Left colon (tissue), 2 donors: ENCODE data around the gene USP8. TPM values are rescaled to one million over a fixed set of nuclear protein-coding genes. Genes with fewer than 3 reads are reported as not detected.
"Not testable (repeated sequence)": the region's sequence is repeated elsewhere in the genome, so short reads cannot be mapped to it uniquely, and the experiment has no call there.

ENCODE experiments used
- ATAC-seq: fragments of 200-7000 bp; cut with Tn5 transposase; one replicate; pipeline ENCODE4 v1.9.1; 2020; ENCODE audit warnings: mild to moderate bottlenecking, moderate library complexity
- DNase-seq, 2 donors: peaks; one replicate each; pipeline ENCODE4 v3.0.0-alpha.2; 2020
- intact Hi-C, 2 donors: fragments of 100-400 bp; cut with DNase I in 1 of 2; cut with micrococcal nuclease in 1 of 2; formaldehyde crosslinking; loops; one replicate each; pipeline versions ENCODE4 v1.11.2 to v1.14.0; 2022; cut with DNase I, micrococcal nuclease
- total RNA-seq, 2 donors: library from RNA; stranded (reverse); fragmentation: NEBNext Ultra II Directional; extraction: Animal tissue kit (Norgen Biotek cat#: 25700); gene quantifications; one replicate each; pipeline ENCODE4 v1.2.1, GENCODE V29; 2021
- donor health status: DM: no; HTN: no; CAD: no.
- donor health status: DM: yes; HTN: yes; CAD: no.

The USP8 gene
- total RNA-seq, 2 donors from 2014 or later = 72.2 to 74.9 TPM

- DNase-seq (no peak), ATAC-seq (no peak)
- intact Hi-C loops = no loop called here
Observed at GRCh38 chr15:50432230-50432629, 8.0 kb downstream of the USP8 start.

DNA sequence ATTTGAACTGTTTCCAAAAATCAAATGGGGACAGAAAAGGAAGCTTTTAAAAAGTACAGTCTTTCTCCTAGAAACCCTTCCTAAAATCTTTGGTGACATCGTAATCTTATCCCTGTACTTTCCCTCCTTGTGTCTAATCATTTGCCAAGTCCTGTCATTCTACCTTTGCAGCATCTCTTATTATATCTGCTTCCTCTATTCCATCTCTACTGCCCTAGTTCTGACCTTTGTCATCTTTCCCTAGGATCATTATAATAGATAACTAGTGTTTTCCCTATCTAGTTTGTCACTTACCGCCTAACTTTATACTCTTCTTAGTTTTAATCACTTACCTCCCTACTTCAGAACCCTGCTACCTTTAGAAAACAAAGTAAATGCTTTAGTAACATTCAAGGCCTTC, 11.6 kb downstream of the USP8 start:
- DNase-seq (no peak), ATAC-seq (peak; percentile 78)
- intact Hi-C loops = no loop called here

DNA sequence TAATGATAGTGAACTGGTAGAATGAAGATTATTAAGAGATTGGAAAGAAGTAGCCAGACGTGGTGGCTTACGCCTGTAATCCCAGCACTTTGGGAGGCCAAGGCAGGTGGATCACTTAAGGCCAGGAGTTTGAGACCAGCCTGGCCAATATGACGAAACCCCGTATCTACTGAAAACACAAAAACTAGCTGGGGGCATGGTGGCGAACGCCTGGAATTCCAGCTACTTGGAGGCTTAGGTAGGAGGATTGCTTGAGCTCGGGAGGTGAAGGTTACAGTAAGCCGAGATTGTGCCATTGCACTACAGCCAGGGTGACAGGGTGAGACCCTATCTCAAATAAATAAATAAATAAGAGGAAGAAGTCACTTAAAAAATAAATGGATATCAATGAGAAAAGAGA, 14.0 kb downstream of the USP8 start:
- intact Hi-C loops = no loop called here
- DNase-seq (no peak), ATAC-seq (no peak)

DNA sequence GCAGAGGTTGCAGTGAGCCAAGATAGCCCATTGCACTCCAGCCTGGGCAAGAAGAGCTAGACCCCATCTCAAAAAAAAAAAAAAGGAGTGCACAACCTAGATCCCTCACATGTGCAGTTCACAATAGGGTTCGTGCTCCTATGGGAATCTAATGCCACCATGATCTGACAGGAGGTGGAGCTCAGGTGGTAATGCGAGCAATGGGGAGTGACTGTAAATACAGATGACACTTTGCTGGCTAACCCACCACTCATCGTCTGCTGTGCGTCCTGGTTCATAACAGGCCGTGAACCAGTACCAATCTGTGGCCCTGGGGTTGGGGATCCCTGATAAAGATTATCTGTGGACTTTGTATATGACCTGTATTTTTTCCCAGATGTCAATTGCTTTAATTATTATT, 16.7 kb downstream of the USP8 start:
- no peak for ATAC-seq
- no peak for DNase-seq
- intact Hi-C loops = no loop called here

DNA sequence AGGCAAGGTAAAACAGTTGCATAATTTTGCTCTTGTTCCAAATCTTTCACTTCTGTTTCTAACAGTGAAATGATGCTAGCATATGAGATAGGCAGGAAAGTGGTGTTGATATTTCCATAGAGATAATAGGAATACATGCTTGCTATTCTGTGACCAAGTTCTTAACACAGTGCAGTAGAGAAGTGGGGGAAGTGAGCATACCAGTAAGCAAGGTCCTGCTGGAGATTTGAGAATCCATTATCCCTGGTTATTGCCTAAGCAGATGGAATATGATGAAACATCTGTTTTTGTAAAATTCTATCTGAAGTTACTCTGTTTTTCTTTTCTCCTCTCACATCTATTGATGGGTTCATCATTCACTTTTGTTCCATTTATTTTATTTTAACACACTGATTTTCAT, 28.7 kb downstream of the USP8 start:
- intact Hi-C loops = no loop called here
- ATAC-seq (no peak), DNase-seq (no peak)

DNA sequence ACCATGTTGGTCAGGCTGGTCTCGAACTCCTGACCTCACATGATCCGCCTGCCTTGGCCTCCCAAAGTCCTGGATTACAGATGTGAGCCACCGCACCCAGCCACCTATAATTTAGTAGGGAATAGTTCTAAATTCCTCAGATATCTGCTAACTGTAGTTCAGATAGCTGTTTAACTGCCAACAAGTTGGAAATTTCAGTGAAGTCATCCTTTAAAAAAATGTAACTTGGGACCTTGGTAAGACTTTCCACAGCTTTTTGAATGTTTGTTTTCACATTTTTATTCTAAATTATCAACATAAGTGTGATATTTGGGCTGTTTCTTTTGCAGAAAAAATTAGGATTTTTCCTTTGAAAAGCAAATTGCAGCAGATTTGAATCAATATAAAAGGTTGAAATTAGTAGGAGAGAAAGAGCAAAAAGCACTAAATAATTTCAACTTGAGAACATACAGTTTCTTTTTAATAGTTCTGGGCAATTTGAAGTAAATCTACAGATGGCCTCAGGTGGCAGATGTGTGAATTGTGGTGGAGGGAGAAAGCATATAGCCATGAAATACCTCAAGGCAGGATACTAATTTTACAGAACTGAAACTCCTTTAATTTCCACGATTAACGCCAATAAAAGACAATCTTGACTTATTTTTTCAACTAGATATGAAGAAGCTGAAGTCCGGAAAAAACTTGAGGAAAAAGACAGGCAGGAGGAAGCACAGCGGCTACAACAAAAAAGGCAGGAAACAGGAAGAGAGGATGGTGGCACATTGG, 34.3 kb downstream of the USP8 start:
- intact Hi-C loops = no loop called here
- no peak for ATAC-seq
- DNase-seq = no peak

DNA sequence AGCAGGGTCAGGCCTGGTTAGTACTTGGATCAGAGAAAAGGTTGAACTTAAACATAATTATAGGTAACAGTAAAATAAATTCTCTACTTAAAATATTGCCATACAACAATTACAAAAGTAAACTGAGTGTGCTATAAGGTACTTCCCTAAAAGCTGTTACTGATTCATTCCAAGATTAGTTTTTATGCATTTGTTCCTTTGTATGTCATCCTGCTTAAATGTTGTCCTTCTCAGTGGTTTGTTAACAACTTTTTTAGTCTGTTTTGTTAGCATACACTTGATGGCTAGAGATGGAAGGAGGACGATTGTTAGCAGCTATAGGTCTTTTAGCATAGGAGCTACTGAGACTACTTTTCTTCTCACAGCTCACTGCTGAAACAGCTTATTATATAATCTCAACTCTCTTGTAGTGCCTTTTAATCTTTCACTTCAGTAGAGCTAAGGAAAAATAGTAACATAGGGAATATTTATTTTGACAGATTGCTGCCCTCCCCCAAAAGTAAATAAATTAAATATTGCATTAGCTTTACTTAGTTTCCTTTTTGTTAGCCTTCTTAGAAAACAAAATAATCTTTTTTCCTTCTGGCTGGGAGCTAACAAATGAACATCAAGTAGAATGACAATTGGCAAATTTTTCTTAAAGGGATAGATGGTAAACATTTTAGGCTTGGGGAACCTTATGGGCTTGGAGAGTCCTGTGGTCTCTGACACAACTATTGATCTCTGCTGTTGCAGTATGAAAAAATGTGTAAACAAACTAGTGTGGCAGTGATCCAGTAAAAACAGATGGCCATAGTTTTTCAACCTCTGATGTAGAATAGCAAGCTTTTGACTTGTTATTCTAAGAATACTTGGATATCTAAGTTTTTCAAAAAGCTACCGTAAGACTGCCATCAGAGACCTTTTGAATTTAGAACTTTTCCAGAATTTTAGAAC, 39.5 kb downstream of the USP8 start:
- no peak for DNase-seq
- no peak for ATAC-seq
- intact Hi-C loops = no loop called here

- DNase-seq (no peak), ATAC-seq (no peak)
- intact Hi-C loops = no loop called here
Observed at GRCh38 chr15:50471072-50471471, 46.9 kb downstream of the USP8 start.

DNA sequence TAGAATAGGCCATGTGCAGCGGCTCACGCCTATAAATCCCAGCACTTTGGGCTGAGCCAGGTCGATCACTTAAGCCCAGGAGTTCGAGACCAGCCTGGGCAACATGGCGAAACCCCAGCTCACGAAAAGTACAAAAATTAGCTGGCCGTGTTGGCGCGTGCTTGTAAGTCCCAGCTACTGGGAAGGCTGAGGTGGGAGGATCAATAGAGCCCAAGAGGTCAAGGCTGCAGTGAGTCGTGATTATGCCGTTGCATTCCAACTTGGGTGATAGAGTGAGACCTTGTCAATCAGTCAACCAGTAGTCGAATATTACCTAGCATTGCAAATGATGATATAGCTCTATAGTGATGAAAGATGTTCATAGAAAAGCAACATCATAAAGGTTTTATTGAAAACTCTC, 51.9 kb downstream of the USP8 start:
- intact Hi-C loops = no loop called here
- ATAC-seq (no peak), DNase-seq (no peak)

- DNase-seq = no peak
- no peak for ATAC-seq
- intact Hi-C loops = no loop called here
Observed at GRCh38 chr15:50484781-50485180, 60.6 kb downstream of the USP8 start.

GRCh38 chr15:50485389-50485788, 61.2 kb downstream of the USP8 start:
- intact Hi-C loops = no loop called here
- ATAC-seq (no peak), DNase-seq (no peak)

DNA sequence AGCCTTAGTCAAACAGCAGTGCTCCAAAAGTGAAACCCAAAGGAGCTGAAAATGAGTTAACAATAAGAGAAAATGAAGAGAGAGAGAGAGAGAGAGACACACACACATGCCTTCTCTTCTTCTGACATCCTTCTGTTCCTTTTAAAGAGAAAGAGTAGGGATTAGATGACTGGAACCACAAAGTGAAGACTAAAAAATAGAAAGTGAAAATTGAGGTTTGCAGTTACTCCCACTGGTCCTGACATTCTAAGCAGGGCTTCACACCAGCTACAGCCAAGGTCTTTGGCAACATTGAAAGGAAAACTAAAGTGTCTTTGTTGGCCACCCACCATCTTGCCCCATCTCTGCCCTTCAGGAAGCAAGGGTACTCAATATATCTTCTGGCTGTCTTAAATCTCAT, 63.1 kb downstream of the USP8 start:
- no peak for ATAC-seq
- DNase-seq = no peak
- intact Hi-C loops = no loop called here

- intact Hi-C loops = loop anchor here in 1 of 2 donors (10.0 kb wide), 1 partner anchor 91 kb away; no protein-coding TSS in a partner anchor
- DNase-seq = no peak
Observed at GRCh38 chr15:50493625-50494024, 69.4 kb downstream of the USP8 start.

GRCh38 chr15:50494547-50494946, 70.3 kb downstream of the USP8 start:
- intact Hi-C loops = loop anchor here in 1 of 2 donors (10.0 kb wide), 1 partner anchor 90 kb away; no protein-coding TSS in a partner anchor
- DNase-seq, ATAC-seq: not testable (repeated sequence)

More at GRCh38 chr15:50493625-50494024, 69.4 kb downstream of the USP8 start:
- ATAC-seq = no peak

DNA sequence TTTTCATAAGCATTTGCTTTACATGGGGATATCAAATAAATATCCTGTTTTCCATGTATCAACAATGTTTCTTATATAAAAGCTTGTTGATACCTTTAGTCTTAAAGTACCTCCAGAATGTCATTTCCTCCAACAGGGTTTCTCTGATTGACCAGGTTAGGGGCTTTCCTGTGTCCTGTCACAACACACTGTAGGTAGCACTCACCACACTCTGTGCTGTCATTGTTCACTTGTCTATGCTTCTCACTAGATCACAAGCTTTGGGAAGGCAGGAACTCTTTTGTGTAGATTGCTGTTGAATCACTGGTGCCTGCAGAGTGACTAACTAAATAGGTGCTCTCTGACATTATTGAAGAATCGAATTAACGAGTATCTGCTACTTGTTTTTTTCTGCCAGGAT, 72.5 kb downstream of the USP8 start:
- intact Hi-C loops = loop anchor here in 1 of 2 donors (10.0 kb wide), 1 partner anchor 88 kb away; no protein-coding TSS in a partner anchor
- no peak for ATAC-seq

GRCh38 chr15:50500352-50500751, 76.1 kb downstream of the USP8 start:
- no peak for ATAC-seq
- intact Hi-C loops = no loop called here
- DNase-seq = no peak

More for the DNA sequence above, 72.5 kb downstream of the USP8 start:
- DNase-seq = no peak

GRCh38 chr15:50501815-50502214, 77.6 kb downstream of the USP8 start:
- intact Hi-C loops = no loop called here
- ATAC-seq (peak; percentile 31), DNase-seq (no peak)

- DNase-seq (no peak), ATAC-seq (peak; percentile 68)
- intact Hi-C loops = no loop called here
Observed at GRCh38 chr15:50503144-50503543, 78.9 kb downstream of the USP8 start.

DNA sequence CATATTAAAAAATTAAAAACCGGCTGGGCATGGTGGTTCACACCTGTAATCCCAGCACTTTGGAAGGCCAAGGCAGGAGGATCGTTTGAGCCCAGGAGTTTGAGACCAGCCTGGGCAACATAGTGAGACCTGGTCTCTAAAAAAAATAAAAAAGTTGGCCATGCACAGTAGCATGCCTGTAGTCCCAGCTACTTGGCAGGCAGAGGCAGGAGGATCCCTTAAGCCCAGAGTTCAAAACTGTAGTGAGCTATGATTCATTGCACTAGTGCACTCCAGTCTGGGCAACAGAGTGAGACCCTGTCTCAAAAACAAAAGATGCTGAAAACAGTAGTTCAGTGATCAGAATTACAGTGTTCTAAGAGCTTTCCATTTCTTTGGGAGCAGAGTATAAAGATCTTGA, 81.5 kb downstream of the USP8 start:
- ATAC-seq, DNase-seq, intact Hi-C loops: not testable (repeated sequence)

GRCh38 chr15:50506121-50506520, 81.9 kb downstream of the USP8 start:
- ATAC-seq = peak; percentile 19

More at GRCh38 chr15:50506121-50506520, 81.9 kb downstream of the USP8 start:
- intact Hi-C loops = no loop called here
- DNase-seq = no peak
